Nephron (organoid): Measurements from ENCODE around the gene FXYD3.

Source experiments
- H3K27ac Mint-ChIP-seq, 3 experiments: 2 replicates each; pipeline ENCODE4 v1.8.0; 2020; ENCODE audit warnings: mixed read lengths in 3 of 3, mild to moderate bottlenecking in 2 of 3, moderate library complexity in 1 of 3
- H3K27me3 Mint-ChIP-seq: 2 replicates; pipeline ENCODE4 v1.8.0; 2021; ENCODE audit warnings: low read depth, mild to moderate bottlenecking, moderate library complexity, mixed read lengths
- H3K36me3 Mint-ChIP-seq: 2 replicates; pipeline ENCODE4 v1.8.0; 2020; ENCODE audit warnings: low read depth, mixed read lengths
- H3K4me1 Mint-ChIP-seq: 2 replicates; pipeline ENCODE4 v1.8.0; 2020; ENCODE audit warnings: mixed read lengths
- H3K4me3 Mint-ChIP-seq, 3 experiments: 2 replicates each; pipeline ENCODE4 v1.8.0; 2020; ENCODE audit warnings: mild to moderate bottlenecking in 3 of 3, mixed read lengths in 3 of 3, moderate library complexity in 2 of 3
- H3K9me3 Mint-ChIP-seq: 2 replicates; pipeline ENCODE4 v1.8.0; 2020; ENCODE audit warnings: mixed read lengths
- CTCF ChIP-seq, 3 experiments: fragments of 200-600 bp; sonication (generic); IDR thresholded peaks; one replicate each; pipeline ENCODE4 v1.5.0; 2021; ENCODE audit warnings: antibody characterized with exemption in 3 of 3; ENCODE audit not compliant: unreplicated experiment in 3 of 3

The FXYD3 gene

GRCh38 chr19:35109395-35110112, 6.1 kb upstream of the FXYD3 start:
- H3K4me3 Mint-ChIP-seq = no peak overlapping the region
- H3K27me3 Mint-ChIP-seq = peaks cover 8% of the 10 kb centered on the region
- H3K36me3 Mint-ChIP-seq = no peaks in the 10 kb centered on the region
- H3K27ac Mint-ChIP-seq = no peak overlapping the region
- H3K4me1 Mint-ChIP-seq = peaks cover 3% of the 10 kb centered on the region
- TF ChIP-seq CTCF (IDR thresholded peaks at IDR 0.05; ENCODE audit: unreplicated experiment in 3 of 3) = no peak
- no peaks in the 10 kb centered on the region for H3K9me3 Mint-ChIP-seq

GRCh38 chr19:35110974-35111373, 4.6 kb upstream of the FXYD3 start:
- Mint-ChIP-seq H3K9me3 (no peaks in the 10 kb centered on the region), H3K4me1 (peaks cover 13% of the 10 kb centered on the region), H3K4me3 (no peak overlapping the region), H3K27ac (no peak overlapping the region), H3K27me3 (peaks cover 18% of the 10 kb centered on the region), H3K36me3 (no peaks in the 10 kb centered on the region)
- no peak for TF ChIP-seq CTCF (IDR thresholded peaks at IDR 0.05; ENCODE audit: unreplicated experiment in 3 of 3)

- Mint-ChIP-seq H3K27me3 (peaks cover 12% of the 10 kb centered on the region), H3K4me3 (no peak overlapping the region), H3K4me1 (peaks cover 13% of the 10 kb centered on the region), H3K9me3 (no peaks in the 10 kb centered on the region), H3K36me3 (no peaks in the 10 kb centered on the region), H3K27ac (no peak overlapping the region)
- no peak for TF ChIP-seq CTCF (IDR thresholded peaks at IDR 0.05; ENCODE audit: unreplicated experiment in 3 of 3)
Observed at GRCh38 chr19:35112995-35113688, 2.5 kb upstream of the FXYD3 start.

- Mint-ChIP-seq H3K4me1 (peaks cover 13% of the 10 kb centered on the region), H3K27me3 (peaks cover 12% of the 10 kb centered on the region), H3K9me3 (no peaks in the 10 kb centered on the region), H3K27ac (peak overlapping the region in 2 of 3 experiments; percentile 42 to 85), H3K36me3 (no peaks in the 10 kb centered on the region), H3K4me3 (peak overlapping the region; percentile 63 to 67 (median 65))
- TF ChIP-seq CTCF (IDR thresholded peaks at IDR 0.05; ENCODE audit: unreplicated experiment in 3 of 3) = peak; percentile 96 to 98 (median 97)
Observed at GRCh38 chr19:35114353-35115176, 1.1 kb upstream of the FXYD3 start.

- Mint-ChIP-seq H3K27ac (peak overlapping the region in 1 of 3 experiments; percentile 16), H3K9me3 (no peaks in the 10 kb centered on the region), H3K36me3 (no peaks in the 10 kb centered on the region), H3K4me3 (no peak overlapping the region), H3K27me3 (peaks cover 12% of the 10 kb centered on the region), H3K4me1 (peaks cover 14% of the 10 kb centered on the region)
- TF ChIP-seq CTCF (IDR thresholded peaks at IDR 0.05; ENCODE audit: unreplicated experiment in 3 of 3) = no peak
Observed at GRCh38 chr19:35116072-35116801, 614 bp downstream of the FXYD3 start.
